ENCODE results near the gene PEX5L. TPM values are rescaled to one million over a fixed set of nuclear protein-coding genes. Genes with fewer than 3 reads are reported as not detected.

PEX5L gene
- total RNA-seq, 1 donor: under 0.01 TPM

DNA sequence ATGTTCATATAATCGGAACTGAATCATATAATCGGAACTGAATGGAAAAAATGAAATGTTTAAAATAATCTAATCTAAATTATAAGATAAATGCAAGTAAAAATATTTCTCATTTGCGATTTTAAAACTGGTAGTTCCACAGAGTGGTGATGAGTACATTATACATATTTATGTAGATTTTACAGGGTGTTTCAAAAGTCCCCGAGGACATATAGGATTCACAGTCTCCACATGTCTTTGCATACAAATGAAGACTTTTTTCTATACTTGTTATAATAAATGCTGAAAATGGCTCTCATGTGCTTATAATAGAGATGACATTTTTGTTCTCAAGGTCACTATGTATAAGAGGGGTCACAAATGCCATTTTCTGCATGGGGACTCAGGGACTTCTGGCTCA is 139.5 kb downstream of the PEX5L start:
- DNase-seq (ENCODE audit: low read depth): no peak
- H3K4me3 ChIP-seq (ENCODE audit: low read depth, low read length): no peak overlapping the region
- TF ChIP-seq, protein P1, sequence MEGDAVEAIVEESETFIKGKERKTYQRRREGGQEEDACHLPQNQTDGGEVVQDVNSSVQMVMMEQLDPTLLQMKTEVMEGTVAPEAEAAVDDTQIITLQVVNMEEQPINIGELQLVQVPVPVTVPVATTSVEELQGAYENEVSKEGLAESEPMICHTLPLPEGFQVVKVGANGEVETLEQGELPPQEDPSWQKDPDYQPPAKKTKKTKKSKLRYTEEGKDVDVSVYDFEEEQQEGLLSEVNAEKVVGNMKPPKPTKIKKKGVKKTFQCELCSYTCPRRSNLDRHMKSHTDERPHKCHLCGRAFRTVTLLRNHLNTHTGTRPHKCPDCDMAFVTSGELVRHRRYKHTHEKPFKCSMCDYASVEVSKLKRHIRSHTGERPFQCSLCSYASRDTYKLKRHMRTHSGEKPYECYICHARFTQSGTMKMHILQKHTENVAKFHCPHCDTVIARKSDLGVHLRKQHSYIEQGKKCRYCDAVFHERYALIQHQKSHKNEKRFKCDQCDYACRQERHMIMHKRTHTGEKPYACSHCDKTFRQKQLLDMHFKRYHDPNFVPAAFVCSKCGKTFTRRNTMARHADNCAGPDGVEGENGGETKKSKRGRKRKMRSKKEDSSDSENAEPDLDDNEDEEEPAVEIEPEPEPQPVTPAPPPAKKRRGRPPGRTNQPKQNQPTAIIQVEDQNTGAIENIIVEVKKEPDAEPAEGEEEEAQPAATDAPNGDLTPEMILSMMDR (IDR thresholded peaks at IDR 0.05; ENCODE audit: insufficient read depth, low read depth, low read length): no peak

DNA sequence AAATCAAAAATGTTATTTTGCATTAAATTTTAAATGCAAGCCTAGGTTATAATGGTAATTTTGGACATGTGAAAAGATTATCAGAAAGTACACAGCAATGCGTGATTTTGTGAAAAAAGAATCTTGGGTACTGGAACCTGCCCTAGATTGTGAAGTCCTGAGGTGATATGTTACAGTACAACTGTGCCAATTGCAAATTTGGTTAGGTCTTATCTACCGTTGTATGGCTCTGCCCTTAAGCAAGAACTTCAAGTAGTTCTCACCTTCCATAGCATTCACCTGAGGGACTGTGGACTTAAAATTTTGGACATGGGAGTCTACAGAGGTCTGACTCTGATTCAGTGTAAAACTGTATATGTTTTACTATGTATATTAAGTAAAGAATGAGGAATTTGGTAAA is 140.2 kb downstream of the PEX5L start:
- no peak overlapping the region for H3K4me3 ChIP-seq (ENCODE audit: low read depth, low read length)
- DNase-seq (ENCODE audit: low read depth): no peak
- TF ChIP-seq, protein P1 (IDR thresholded peaks at IDR 0.05; ENCODE audit: insufficient read depth, low read depth, low read length): no peak

DNA sequence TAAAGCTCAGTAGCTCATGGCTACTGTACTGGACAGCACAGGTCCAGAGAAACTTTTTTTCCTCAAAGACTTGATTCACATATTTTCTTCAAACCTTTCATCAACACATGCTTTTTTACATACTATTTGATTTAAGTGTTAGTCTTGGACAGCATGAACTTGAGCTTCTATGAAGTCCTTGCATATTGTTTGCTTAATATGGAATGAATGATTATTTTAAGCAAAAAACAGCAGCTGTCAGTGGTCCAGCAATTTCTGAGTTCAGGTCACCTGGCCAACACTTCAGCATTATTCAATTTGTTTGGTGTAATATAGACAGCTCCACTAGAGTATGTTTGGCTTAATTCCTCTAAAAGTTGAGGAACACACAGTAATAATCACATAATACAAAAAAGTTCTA is 141.4 kb downstream of the PEX5L start:
- TF ChIP-seq, protein P1 (IDR thresholded peaks at IDR 0.05; ENCODE audit: insufficient read depth, low read depth, low read length): no peak
- no peak overlapping the region for H3K4me3 ChIP-seq (ENCODE audit: low read depth, low read length)
- no peak for DNase-seq (ENCODE audit: low read depth)

DNA sequence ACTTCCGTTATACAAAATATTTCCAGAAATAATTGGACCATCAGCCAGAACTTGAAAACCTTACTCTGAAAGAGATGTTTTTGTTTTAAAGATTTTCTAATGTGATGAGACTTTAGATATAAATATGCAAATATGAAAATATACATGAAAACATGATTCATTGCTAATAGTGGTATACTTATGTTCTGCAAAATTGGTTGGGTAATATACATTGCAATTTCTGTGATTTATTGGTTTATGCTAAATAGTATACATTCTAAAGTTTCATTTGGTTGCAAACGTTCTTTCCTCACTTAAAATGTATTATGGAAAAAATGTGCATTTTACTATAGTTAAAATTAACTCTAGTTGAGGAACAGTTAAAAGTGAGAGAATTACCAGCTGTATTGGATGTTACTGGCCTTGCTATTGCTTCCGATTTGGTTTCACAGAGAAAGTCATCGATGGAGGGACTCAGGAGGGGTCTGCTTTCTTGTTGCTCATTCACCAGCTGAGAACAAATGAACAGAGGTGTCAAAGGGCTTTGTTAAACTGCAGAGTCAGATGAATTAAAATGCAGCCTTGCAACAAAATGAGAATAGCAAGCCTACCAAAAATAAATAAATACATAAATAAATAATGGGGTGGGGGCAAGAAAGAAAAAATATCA is 149.3 kb downstream of the PEX5L start:
- no peak overlapping the region for H3K4me3 ChIP-seq (ENCODE audit: low read depth, low read length)
- TF ChIP-seq, protein P1 (IDR thresholded peaks at IDR 0.05; ENCODE audit: insufficient read depth, low read depth, low read length): no peak
- DNase-seq (ENCODE audit: low read depth): no peak

DNA sequence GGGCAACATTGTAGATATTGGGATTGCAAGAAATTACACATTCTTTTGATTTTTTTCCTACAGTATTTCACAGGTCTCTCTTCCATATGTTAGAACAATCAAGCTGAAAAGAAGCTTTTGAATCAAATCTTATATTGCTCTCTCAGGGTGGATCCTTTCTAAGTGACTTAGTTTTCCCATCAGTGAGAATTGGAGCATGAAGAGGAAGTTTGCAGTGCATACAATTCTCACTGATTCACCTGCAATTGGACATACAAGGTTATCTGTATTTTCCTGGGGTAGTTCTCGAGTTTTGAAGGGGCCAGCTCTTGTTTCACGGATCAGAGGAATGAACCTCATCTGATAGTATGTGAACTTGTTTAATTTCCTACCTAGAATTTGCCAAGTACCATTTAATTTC is 150.8 kb downstream of the PEX5L start:
- no peak for DNase-seq (ENCODE audit: low read depth)
- TF ChIP-seq, protein P1 (IDR thresholded peaks at IDR 0.05; ENCODE audit: insufficient read depth, low read depth, low read length): no peak
- no peak overlapping the region for H3K4me3 ChIP-seq (ENCODE audit: low read depth, low read length)

DNA sequence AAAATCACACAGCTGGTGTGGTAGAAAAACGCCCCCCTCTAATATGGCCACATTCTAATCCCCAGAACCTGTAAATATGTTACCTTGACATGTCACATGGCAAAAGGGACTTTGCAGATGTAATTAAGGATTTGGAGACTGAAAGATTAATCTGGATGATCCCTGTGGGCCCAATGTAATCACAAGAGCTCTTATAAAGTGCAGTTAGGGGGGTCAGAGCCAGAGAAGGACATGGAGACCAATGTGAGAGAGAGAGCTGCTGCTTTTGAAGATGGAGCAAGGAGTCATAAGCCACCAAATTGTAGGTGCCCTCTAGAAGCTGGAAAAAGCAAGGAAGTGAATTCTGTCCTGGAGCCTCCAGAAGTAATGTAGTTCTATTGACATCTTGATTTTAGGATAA is 152.6 kb downstream of the PEX5L start:
- no peak for DNase-seq (ENCODE audit: low read depth)
- H3K4me3 ChIP-seq (ENCODE audit: low read depth, low read length): no peak overlapping the region
- TF ChIP-seq, protein P1 (IDR thresholded peaks at IDR 0.05; ENCODE audit: insufficient read depth, low read depth, low read length): no peak

DNA sequence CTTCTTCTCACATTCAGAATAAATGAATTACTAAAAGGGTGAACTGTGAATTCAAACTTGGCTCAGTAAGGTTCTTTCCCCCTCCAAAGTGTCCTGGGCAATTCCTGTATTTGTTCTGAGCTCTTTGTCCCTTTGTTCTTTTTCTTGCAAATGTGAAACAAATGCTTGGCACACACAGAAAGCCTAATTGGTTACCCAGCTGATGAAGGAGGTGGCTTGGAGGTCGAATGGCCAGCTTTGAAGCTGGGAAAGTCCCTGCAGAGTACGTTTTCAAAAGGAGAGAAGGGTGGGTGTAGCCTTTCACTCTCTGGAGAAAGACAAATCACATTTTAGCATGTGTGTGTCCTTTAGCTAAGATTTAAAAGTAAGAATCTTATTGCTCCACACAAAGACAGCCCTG is 154.4 kb downstream of the PEX5L start:
- DNase-seq (ENCODE audit: low read depth): no peak
- H3K4me3 ChIP-seq (ENCODE audit: low read depth, low read length): no peak overlapping the region
- TF ChIP-seq, protein P1 (IDR thresholded peaks at IDR 0.05; ENCODE audit: insufficient read depth, low read depth, low read length): no peak
